Measurements from ENCODE around the gene ANKS1B. TPM values are rescaled to one million over a fixed set of nuclear protein-coding genes. Genes with fewer than 3 reads are reported as not detected.

ANKS1B gene
- total and polyA plus RNA-seq, 10 of the 15 experiments (the other 5 are each of a cell fraction or from before 2014, with no cell fraction given), result 0.16 to 1.3 (median 0.82) TPM; not detected in 7

DNA sequence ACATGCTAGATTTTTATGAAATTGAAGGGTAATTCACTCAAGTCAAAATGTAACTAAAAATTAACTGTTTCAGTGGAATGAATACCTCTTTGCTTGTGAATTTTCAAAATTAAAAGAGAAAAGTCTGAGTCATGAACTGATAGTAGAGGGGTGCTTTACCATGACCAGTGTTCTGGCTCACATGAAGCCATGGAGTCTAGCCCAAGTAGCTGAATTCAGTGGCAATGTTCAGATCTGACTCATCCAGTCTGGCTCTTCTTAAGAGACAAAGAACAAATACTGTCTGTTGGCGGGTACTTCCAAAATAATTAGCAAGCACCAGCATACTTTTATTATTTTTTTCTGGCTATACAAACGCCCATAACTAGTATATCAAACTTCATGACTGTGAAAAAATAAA is 703.5 kb downstream of the ANKS1B start:
- DNase-seq (ENCODE audit: low read depth, low spot score) (no peak), ATAC-seq (peak; percentile 90), FAIRE-seq (peak; percentile 7)
- SMC1A ChIA-PET (ENCODE audit: uncharacterized antibody, unreplicated experiment), result no interaction called here
- H3K79me2 ChIP-seq (ENCODE audit: control insufficient read depth, insufficient read depth, low read length), result no peaks in the 10 kb centered on the region
- no peaks in the 10 kb centered on the region for H4K20me1 ChIP-seq (ENCODE audit: control insufficient read depth, insufficient read depth)
- CTCF ChIA-PET, result interaction anchor here (0.7 kb wide), 1 partner anchor 30 kb away, joined by 3 read pairs; no protein-coding TSS in a partner anchor
- H3K27me3 ChIP-seq (replicated peaks in 1 of 2; ENCODE audit: control insufficient read depth in 2 of 2, insufficient read depth in 2 of 2, low read length in 1 of 2), result no peaks in the 10 kb centered on the region
- H3K9me3 ChIP-seq (replicated peaks; ENCODE audit: control insufficient read depth, insufficient read depth, low read length), result no peaks in the 10 kb centered on the region
- no peak overlapping the region for H3K4me3 ChIP-seq
- H3K27ac ChIP-seq (ENCODE audit: control insufficient read depth, insufficient read depth), result no peak overlapping the region
- TF ChIP-seq ZNF217 (IDR thresholded peaks at IDR 0.05), result no peak
- TF ChIP-seq CEBPB (IDR thresholded peaks at IDR 0.05; ENCODE audit: borderline replicate concordance in 1 of 2, low read depth in 2 of 2, low read length in 2 of 2), result no peak
- no peak for TF ChIP-seq RB1 (IDR thresholded peaks at IDR 0.05; ENCODE audit: borderline replicate concordance)
- no peak for TF ChIP-seq CBX3 (IDR thresholded peaks at IDR 0.05; ENCODE audit: borderline replicate concordance, low read depth)
- TF ChIP-seq CTCF (IDR thresholded peaks at IDR 0.05 in 2 of 3, conservative IDR thresholded peaks at IDR 0.05 in 1 of 3; ENCODE audit: control insufficient read depth in 2 of 3, extremely low read depth in 1 of 3, insufficient read depth in 1 of 3, low read depth in 3 of 3, low read length in 3 of 3), result no peak
- 0 out of 2 replicates have a peak, but pooled peaks have one; percentile 36 for TF ChIP-seq IRF4 (IDR thresholded peaks at IDR 0.05; ENCODE audit: low read depth, low read length)
- no peak for TF ChIP-seq FOXK2 (IDR thresholded peaks at IDR 0.05)
- TF ChIP-seq, protein P1, sequence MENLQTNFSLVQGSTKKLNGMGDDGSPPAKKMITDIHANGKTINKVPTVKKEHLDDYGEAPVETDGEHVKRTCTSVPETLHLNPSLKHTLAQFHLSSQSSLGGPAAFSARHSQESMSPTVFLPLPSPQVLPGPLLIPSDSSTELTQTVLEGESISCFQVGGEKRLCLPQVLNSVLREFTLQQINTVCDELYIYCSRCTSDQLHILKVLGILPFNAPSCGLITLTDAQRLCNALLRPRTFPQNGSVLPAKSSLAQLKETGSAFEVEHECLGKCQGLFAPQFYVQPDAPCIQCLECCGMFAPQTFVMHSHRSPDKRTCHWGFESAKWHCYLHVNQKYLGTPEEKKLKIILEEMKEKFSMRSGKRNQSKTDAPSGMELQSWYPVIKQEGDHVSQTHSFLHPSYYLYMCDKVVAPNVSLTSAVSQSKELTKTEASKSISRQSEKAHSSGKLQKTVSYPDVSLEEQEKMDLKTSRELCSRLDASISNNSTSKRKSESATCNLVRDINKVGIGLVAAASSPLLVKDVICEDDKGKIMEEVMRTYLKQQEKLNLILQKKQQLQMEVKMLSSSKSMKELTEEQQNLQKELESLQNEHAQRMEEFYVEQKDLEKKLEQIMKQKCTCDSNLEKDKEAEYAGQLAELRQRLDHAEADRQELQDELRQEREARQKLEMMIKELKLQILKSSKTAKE (IDR thresholded peaks at IDR 0.05; ENCODE audit: low read depth, poor library complexity, severe bottlenecking), result peak; percentile 78
- TF ChIP-seq STAT3 (IDR thresholded peaks at IDR 0.05; ENCODE audit: low read depth, low read length), result no peak
- TF ChIP-seq JUNB (IDR thresholded peaks at IDR 0.05), result peak; percentile 57
- TF ChIP-seq, protein P2, sequence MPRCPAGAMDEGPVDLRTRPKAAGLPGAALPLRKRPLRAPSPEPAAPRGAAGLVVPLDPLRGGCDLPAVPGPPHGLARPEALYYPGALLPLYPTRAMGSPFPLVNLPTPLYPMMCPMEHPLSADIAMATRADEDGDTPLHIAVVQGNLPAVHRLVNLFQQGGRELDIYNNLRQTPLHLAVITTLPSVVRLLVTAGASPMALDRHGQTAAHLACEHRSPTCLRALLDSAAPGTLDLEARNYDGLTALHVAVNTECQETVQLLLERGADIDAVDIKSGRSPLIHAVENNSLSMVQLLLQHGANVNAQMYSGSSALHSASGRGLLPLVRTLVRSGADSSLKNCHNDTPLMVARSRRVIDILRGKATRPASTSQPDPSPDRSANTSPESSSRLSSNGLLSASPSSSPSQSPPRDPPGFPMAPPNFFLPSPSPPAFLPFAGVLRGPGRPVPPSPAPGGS (IDR thresholded peaks at IDR 0.05; ENCODE audit: borderline replicate concordance, insufficient read depth, low read depth, low read length, poor library complexity, severe bottlenecking), result no peak
- no peak for TF ChIP-seq STAT1 (conservative IDR thresholded peaks at IDR 0.05)
- TF ChIP-seq NFYB (IDR thresholded peaks at IDR 0.05; ENCODE audit: insufficient read depth, low read depth, low read length), result no peak
- no peak for TF ChIP-seq ZZZ3 (IDR thresholded peaks at IDR 0.05; ENCODE audit: control insufficient read depth, insufficient read length, low read depth)
- TF ChIP-seq ETV6 (conservative IDR thresholded peaks at IDR 0.05 in 1 of 2, IDR thresholded peaks at IDR 0.05 in 1 of 2; ENCODE audit: borderline replicate concordance in 1 of 2, low read depth in 1 of 2), result 0 out of 4 replicates have a peak, but pooled peaks of 1 of the 2 experiments have one; percentile 12
- TF ChIP-seq HDGF (IDR thresholded peaks at IDR 0.05), result no peak
- RAD21 ChIA-PET (ENCODE audit: unreplicated experiment), result interaction anchor here (1.2 kb wide), 1 partner anchor 28 kb away, joined by 3 read pairs; no protein-coding TSS in a partner anchor
- 0% methylated on average over 2 of the region's 2 CpGs for WGBS (ENCODE audit: insufficient coverage, insufficient replicate concordance, low lambda C conversion rate, missing lambda C conversion rate)
- intact Hi-C loops (cut with micrococcal nuclease; ENCODE audit: unreplicated experiment), result no loop called here
- H3K4me1 ChIP-seq (ENCODE audit: control insufficient read depth, insufficient read depth, low read length), result no peaks in the 10 kb centered on the region
- no peak overlapping the region for H2AFZ ChIP-seq (ENCODE audit: control insufficient read depth, low read depth, low read length)
- in situ Hi-C loops (cut with MboI), result no loop called here
- no peak overlapping the region for H3K9ac ChIP-seq (ENCODE audit: control insufficient read depth, insufficient read depth, low read length)
- H3K4me2 ChIP-seq (ENCODE audit: control insufficient read depth, insufficient read depth), result no peak overlapping the region
- H3K36me3 ChIP-seq (ENCODE audit: control insufficient read depth in 2 of 2, insufficient read depth in 2 of 2, low read length in 1 of 2), result no peaks in the 10 kb centered on the region
- POLR2A ChIA-PET, result no interaction called here
- BruUV-seq (replicated peaks), result no TSS peak
